Brain microvascular endothelial cell (primary cell): ENCODE results near the gene RNF135.
"Not testable (repeated sequence)": the region's sequence is repeated elsewhere in the genome, so short reads cannot be mapped to it uniquely, and the experiment has no call there.

Experiments
- DNase-seq: peaks from one replicate; pipeline ENCODE4 v3.0.0-alpha.2; 2020
- H3K27ac ChIP-seq: fragments of 250-450 bp; sonication (Bioruptor Pico); 2 replicates; pipeline ENCODE4 v1.5.1; 2020; ENCODE audit warnings: mild to moderate bottlenecking, moderate library complexity
- H3K27me3 ChIP-seq: fragments of 250-450 bp; sonication (Bioruptor Pico); replicated peaks from 2 replicates; pipeline ENCODE4 v1.5.1; 2020; ENCODE audit warnings: mild to moderate bottlenecking
- H3K36me3 ChIP-seq: fragments of 250-450 bp; sonication (Bioruptor Pico); replicated peaks from 2 replicates; pipeline ENCODE4 v1.5.1; 2020; ENCODE audit warnings: mild to moderate bottlenecking
- H3K4me3 ChIP-seq: 2 replicates; pipeline ENCODE4 v1.5.1; 2011; ENCODE audit warnings: low read depth, mild to moderate bottlenecking, control low read depth, low read length, moderate library complexity
- in situ Hi-C: cut with HindIII; loops from 2 replicates; pipeline ENCODE4 v1.10.0; 2017; ENCODE audit warnings: low sequenced_read_pairs, low pct_ligation_motif_present
- TF ChIP-seq, protein P1 (sequence below): IDR thresholded peaks from 2 replicates; pipeline ENCODE4 v1.5.1; 2011; ENCODE audit warnings: low read depth, mild to moderate bottlenecking, moderate library complexity, low read length, control low read depth, inconsistent platforms; ENCODE audit errors: missing control alignments

Gene RNF135

DNA sequence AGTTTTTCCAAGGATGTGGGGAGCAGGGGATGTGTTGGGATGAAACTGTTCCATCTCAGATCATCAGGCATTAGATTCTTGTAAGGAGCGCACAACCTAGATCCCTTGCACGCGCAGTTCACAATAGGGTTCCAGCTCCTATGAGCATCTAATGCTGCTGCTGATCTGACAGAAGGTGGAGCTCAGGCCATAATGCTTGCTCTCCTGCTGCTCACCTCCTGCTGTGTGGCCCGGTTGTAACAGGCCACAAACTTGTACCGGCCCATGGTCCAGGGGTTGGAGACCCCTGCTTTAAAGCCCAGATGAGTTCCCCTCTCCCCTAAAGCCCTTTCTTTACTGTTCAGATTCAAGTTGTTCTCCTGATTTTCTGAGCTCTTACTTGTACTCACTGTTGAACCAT, 44.8 kb downstream of the RNF135 start:
- in situ Hi-C loops: no loop called here
- no peaks in the 10 kb centered on the region for H3K27me3 ChIP-seq
- TF ChIP-seq, protein P1, sequence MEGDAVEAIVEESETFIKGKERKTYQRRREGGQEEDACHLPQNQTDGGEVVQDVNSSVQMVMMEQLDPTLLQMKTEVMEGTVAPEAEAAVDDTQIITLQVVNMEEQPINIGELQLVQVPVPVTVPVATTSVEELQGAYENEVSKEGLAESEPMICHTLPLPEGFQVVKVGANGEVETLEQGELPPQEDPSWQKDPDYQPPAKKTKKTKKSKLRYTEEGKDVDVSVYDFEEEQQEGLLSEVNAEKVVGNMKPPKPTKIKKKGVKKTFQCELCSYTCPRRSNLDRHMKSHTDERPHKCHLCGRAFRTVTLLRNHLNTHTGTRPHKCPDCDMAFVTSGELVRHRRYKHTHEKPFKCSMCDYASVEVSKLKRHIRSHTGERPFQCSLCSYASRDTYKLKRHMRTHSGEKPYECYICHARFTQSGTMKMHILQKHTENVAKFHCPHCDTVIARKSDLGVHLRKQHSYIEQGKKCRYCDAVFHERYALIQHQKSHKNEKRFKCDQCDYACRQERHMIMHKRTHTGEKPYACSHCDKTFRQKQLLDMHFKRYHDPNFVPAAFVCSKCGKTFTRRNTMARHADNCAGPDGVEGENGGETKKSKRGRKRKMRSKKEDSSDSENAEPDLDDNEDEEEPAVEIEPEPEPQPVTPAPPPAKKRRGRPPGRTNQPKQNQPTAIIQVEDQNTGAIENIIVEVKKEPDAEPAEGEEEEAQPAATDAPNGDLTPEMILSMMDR: no peak
- H3K27ac ChIP-seq: no peak overlapping the region
- H3K4me3 ChIP-seq: no peak overlapping the region
- H3K36me3 ChIP-seq: no peaks in the 10 kb centered on the region
- no peak for DNase-seq

DNA sequence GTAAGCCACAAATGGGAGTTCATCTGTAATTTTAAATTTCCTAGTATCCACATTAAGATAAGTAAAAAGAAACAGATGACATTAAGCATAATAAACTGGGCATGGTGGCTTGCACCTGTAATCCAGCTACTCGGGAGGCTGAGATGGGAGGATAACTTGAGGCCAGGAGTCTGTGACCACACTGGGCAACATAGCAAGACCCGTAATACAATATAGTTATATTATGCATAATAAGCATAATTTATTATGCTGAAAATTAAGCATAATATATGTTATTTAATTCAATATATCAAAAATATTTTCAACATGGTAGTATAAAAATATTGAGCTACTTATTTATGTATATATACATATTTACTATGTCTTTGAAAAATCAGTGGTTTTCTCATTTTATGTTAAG, 48.2 kb downstream of the RNF135 start:
- TF ChIP-seq, protein P1: no peak
- no peak overlapping the region for H3K27ac ChIP-seq
- H3K36me3 ChIP-seq: no peaks in the 10 kb centered on the region
- no peaks in the 10 kb centered on the region for H3K27me3 ChIP-seq
- in situ Hi-C loops: no loop called here
- no peak for DNase-seq
- H3K4me3 ChIP-seq: no peak overlapping the region

DNA sequence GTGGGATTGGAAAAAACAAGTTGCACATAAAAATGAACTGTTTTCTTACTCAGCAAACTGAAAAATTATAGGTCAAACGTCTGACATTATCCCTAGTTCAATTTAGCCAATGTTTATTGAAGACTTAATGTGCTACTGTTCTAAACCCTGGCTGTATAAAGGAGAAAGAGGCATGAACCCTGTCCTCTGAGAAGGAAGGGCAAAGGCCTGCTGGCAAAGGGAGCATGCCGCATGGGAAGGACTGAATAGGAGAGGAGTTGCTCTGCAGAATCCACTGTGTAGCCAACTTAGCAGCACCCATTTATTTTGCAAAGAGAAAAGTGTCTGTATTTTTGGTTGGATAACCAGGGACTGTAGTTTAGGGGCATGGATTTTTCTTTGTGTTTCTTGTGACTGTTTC, 52.3 kb downstream of the RNF135 start:
- in situ Hi-C loops, H3K4me3 ChIP-seq: not testable (repeated sequence)

DNA sequence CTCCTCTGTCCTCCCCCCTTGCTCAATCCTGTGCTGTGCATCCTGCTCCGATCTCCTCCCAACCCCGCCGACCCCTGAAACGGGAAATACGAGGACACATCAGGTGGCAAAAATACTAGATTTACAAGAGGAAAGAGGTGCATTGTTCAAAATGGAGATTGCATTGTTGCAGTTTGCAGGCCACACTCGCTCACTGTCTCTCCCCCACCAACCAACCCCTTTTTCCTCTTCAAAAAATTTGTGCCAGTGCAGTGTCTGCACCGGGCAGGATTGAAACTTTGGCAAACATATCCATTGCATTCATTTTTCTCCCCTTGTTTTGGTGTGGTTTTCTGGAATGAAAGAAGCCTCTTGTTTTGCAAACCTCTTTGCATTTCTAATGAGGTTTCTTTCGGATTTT, 61.0 kb downstream of the RNF135 start:
- Histone ChIP-seq H3K27ac (no peak overlapping the region), H3K4me3 (no peak overlapping the region), H3K36me3 (no peaks in the 10 kb centered on the region), H3K27me3 (no peaks in the 10 kb centered on the region)
- TF ChIP-seq, protein P1: no peak
- DNase-seq: no peak
- in situ Hi-C loops: no loop called here

More for the DNA sequence above, 52.3 kb downstream of the RNF135 start:
- DNase-seq, H3K27me3 ChIP-seq, H3K36me3 ChIP-seq, H3K27ac ChIP-seq: not testable (repeated sequence)

DNA sequence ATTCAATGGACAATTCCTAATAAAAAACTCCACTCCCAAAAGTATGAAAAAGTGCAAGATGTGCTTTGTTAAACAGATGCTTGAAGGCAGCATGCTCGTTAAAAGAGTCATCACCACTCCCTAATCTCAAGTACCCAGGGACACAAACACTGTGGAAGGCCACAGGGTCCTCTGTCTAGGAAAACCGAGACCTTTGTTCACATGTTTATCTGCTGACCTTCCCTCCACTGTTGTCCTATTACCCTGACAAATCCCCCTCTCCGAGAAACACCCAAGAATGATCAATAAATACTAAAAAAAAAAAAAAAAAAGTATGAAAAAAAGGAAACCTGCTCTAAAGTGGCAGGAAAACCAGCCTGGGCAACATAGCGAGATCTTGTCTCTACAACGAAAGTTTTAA, 64.8 kb downstream of the RNF135 start:
- H3K36me3 ChIP-seq, H3K27me3 ChIP-seq, H3K4me3 ChIP-seq, H3K27ac ChIP-seq, in situ Hi-C loops, DNase-seq: not testable (repeated sequence)

DNA sequence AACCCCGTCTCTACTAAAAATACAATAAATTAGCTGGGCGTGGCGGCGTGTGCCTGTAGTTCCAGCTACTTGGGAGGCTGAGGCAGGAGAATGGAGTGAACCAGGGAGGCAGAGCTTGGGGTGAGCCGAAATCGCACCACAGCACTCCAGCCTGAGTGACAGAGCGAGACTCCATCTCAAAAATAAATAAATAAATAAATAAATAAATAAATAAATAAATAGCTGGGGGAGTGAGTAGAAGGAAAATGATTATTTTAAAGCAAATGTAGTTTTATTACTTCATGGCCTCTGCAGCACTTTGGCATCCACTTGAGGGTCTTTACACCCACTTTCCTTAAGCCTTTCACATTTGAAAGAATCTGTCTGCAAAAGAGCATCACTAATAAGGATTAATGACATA, 70.0 kb downstream of the RNF135 start:
- H3K27me3 ChIP-seq, H3K4me3 ChIP-seq, H3K36me3 ChIP-seq, H3K27ac ChIP-seq, in situ Hi-C loops, DNase-seq: not testable (repeated sequence)

DNA sequence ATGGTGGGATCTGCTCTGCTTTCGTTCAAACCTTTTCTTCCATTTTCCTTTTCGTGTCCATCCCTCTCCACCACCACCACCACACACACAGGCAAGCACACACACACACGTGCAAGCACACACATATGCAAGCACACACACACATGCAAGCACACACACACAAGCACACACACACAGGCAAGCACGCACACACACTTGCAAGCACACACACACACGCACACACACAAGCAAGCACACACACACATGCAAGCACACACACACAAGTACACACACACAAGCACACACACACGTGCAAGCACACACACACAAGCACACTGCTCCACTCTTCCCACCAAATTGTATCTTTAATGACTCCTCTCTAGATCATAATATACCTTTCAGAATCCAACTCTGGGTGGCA, 71.5 kb downstream of the RNF135 start:
- H3K27ac ChIP-seq, H3K4me3 ChIP-seq, in situ Hi-C loops, H3K27me3 ChIP-seq, DNase-seq, H3K36me3 ChIP-seq: not testable (repeated sequence)

DNA sequence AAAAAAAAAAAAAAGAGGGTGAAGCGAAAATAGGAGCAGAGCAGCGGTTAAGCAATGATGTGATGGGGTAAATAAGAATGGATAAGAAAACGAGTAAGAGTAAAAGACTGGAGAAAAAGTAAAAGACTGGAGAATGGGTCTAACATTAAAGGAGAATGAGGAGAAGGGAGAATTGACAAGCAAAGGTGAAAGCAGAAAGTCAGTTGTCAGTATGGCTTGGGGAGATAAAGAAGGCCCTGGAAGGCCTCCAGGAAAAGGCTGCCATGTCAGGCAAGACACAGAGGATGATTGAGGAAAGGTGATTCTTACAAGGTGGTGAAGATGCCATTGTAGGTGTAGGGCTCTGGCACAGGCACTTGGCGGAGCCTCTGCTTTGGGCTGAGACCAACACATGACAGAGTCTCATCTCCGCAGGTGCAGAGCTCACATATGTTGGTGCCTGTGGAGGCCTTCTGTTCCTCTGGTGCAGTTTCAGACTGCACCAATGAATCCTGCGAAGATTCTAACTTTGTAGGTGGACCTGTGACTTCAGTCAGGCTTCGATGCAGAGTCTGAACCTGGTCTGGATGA, 76.1 kb downstream of the RNF135 start:
- H3K36me3 ChIP-seq, in situ Hi-C loops: not testable (repeated sequence)

More for the DNA sequence above, 76.1 kb downstream of the RNF135 start:
- not testable (repeated sequence) for H3K27me3 ChIP-seq, DNase-seq, H3K27ac ChIP-seq, H3K4me3 ChIP-seq
